SU-DHL-6 (cell line): Measurements from ENCODE around the gene DRC7.

Experiments used
- EZH2phosphoT487 ChIP-seq: fragments of 200-600 bp; sonication (generic), shearing (Covaris generic); conservative IDR thresholded peaks from 2 replicates; pipeline ENCODE4 v1.6.1; 2018; ENCODE audit warnings: mild to moderate bottlenecking, antibody characterized with exemption, low read length, moderate library complexity, mixed read lengths
- TF ChIP-seq, protein P1 (sequence below): fragments of 200-600 bp; sonication (generic); IDR thresholded peaks from one replicate; pipeline ENCODE4 v1.5.1; 2017; ENCODE audit warnings: antibody characterized with exemption, mild to moderate bottlenecking, low read length, moderate library complexity; ENCODE audit not compliant: insufficient read depth, poor library complexity, severe bottlenecking

GRCh38 chr16:57682809-57683635, 11.6 kb upstream of the DRC7 start:
- TF ChIP-seq, protein P1, sequence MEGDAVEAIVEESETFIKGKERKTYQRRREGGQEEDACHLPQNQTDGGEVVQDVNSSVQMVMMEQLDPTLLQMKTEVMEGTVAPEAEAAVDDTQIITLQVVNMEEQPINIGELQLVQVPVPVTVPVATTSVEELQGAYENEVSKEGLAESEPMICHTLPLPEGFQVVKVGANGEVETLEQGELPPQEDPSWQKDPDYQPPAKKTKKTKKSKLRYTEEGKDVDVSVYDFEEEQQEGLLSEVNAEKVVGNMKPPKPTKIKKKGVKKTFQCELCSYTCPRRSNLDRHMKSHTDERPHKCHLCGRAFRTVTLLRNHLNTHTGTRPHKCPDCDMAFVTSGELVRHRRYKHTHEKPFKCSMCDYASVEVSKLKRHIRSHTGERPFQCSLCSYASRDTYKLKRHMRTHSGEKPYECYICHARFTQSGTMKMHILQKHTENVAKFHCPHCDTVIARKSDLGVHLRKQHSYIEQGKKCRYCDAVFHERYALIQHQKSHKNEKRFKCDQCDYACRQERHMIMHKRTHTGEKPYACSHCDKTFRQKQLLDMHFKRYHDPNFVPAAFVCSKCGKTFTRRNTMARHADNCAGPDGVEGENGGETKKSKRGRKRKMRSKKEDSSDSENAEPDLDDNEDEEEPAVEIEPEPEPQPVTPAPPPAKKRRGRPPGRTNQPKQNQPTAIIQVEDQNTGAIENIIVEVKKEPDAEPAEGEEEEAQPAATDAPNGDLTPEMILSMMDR, result no peak
- no peak for TF ChIP-seq EZH2phosphoT487
